Activated CD8-positive, alpha-beta T cell treated with anti-CD3 and anti-CD28 coated beads, Interleukin-2, amount 10 ng/mL, durations not matched to agents 7 days and 5 days (primary cell): ENCODE measurements around the gene MIS18A. TPM values are rescaled to one million over a fixed set of nuclear protein-coding genes. Genes with fewer than 3 reads are reported as not detected.
"Not testable (repeated sequence)": the region's sequence is repeated elsewhere in the genome, so short reads cannot be mapped to it uniquely, and the experiment has no call there.

Source experiments
- ATAC-seq: fragments of 150-1000 bp; cut with Tn5 transposase; one replicate; pipeline ENCODE4 v1.10.0; 2021; ENCODE audit warnings: moderate library complexity
- CTCF ChIA-PET: fragments of 350-600 bp; sonication (Branson Sonifier 250); formaldehyde crosslinking; loops from one replicate; lab custom pipeline; 2021; ENCODE audit warnings: antibody characterized with exemption; lab: Charles Lee
- POLR2A ChIA-PET: fragments of 350-600 bp; sonication (Branson Sonifier 250); formaldehyde crosslinking; loops from one replicate; lab custom pipeline; 2021; ENCODE audit warnings: antibody characterized with exemption; lab: Charles Lee
- DNase-seq: peaks from one replicate; pipeline ENCODE4 v3.0.0-alpha.2; 2020
- H3K27ac Mint-ChIP-seq: one replicate; pipeline ENCODE4 v1.8.0; 2021; ENCODE audit warnings: mild to moderate bottlenecking, mixed read lengths
- H3K27me3 Mint-ChIP-seq: one replicate; pipeline ENCODE4 v1.8.0; 2021; ENCODE audit warnings: low read depth, mixed read lengths
- H3K36me3 Mint-ChIP-seq: one replicate; pipeline ENCODE4 v1.8.0; 2021; ENCODE audit warnings: low read depth, mixed read lengths
- H3K4me1 Mint-ChIP-seq: one replicate; pipeline ENCODE4 v1.8.0; 2021; ENCODE audit warnings: low read depth, mixed read lengths
- H3K4me3 Mint-ChIP-seq: one replicate; pipeline ENCODE4 v1.8.0; 2021; ENCODE audit warnings: mild to moderate bottlenecking, mixed read lengths
- H3K9me3 Mint-ChIP-seq: one replicate; pipeline ENCODE4 v1.8.0; 2022; ENCODE audit warnings: mixed read lengths; ENCODE audit not compliant: insufficient read depth
- total RNA-seq, 2 experiments: library from RNA; stranded (reverse); gene quantifications; one replicate each; pipeline ENCODE4 v1.2.3, GENCODE V29; 2021

Gene MIS18A
- total RNA-seq, 2 experiments from 2014 or later = 27.5 to 29.4 TPM

- H3K36me3 Mint-ChIP-seq = peaks cover 6% of the 10 kb centered on the region
- H3K4me3 Mint-ChIP-seq = no peak overlapping the region
- H3K27me3 Mint-ChIP-seq = no peaks in the 10 kb centered on the region
- no peak overlapping the region for H3K27ac Mint-ChIP-seq
- DNase-seq (no peak), ATAC-seq (no peak)
- ChIA-PET POLR2A (no interaction called here), CTCF (interaction anchor here (1.1 kb wide), 1 partner anchor 411 kb away, joined by 3 read pairs; no protein-coding TSS in a partner anchor)
- H3K4me1 Mint-ChIP-seq = peaks cover 31% of the 10 kb centered on the region
- no peaks in the 10 kb centered on the region for H3K9me3 Mint-ChIP-seq
These were observed 2.2 kb downstream of the MIS18A start for GRCh38 chr21:32276671-32277070.

GRCh38 chr21:32270748-32271147 is 8.1 kb downstream of the MIS18A start:
- ChIA-PET CTCF (interaction anchor here (0.8 to 1.1 kb wide), 2 partner anchors 9 to 13 kb away, joined by 3 read pairs; no protein-coding TSS in a partner anchor), POLR2A (no interaction called here)
- H3K4me1 Mint-ChIP-seq = no peaks in the 10 kb centered on the region
- peaks cover 25% of the 10 kb centered on the region for H3K36me3 Mint-ChIP-seq
- H3K4me3 Mint-ChIP-seq = no peak overlapping the region
- no peaks in the 10 kb centered on the region for H3K9me3 Mint-ChIP-seq
- H3K27ac Mint-ChIP-seq = no peak overlapping the region
- no peaks in the 10 kb centered on the region for H3K27me3 Mint-ChIP-seq
- DNase-seq (no peak), ATAC-seq (no peak)

GRCh38 chr21:32265321-32265720 is 13.5 kb downstream of the MIS18A start:
- H3K4me1 Mint-ChIP-seq, H3K27ac Mint-ChIP-seq: not testable (repeated sequence)

DNA sequence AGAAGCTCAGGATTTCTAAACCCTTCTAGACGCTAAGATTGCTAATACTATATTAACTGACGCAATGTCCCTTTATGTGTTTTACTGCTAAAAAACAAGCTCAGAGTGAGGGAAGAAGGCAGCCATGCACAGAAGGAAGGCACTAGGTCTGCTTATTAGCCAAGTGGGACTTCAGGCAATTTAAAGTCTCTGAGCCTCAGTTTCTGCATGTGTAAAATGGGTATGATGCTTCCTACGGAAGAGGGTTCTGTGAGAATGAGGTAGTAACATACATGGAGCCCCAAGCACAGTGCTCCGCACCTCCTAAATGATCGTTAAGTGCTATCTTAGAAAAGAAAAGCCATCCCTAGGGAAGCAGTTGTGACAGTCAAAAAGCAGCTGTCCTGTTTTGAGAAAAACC is 16.9 kb downstream of the MIS18A start:
- no peak overlapping the region for H3K27ac Mint-ChIP-seq
- no peaks in the 10 kb centered on the region for H3K27me3 Mint-ChIP-seq
- DNase-seq (no peak), ATAC-seq (no peak)
- no peak overlapping the region for H3K4me3 Mint-ChIP-seq
- peaks cover 11% of the 10 kb centered on the region for H3K36me3 Mint-ChIP-seq
- POLR2A ChIA-PET = no interaction called here
- CTCF ChIA-PET = interaction anchor here (0.8 to 1.3 kb wide), 3 partner anchors 9 to 397 kb away, joined by 3 read pairs; no protein-coding TSS in a partner anchor
- no peaks in the 10 kb centered on the region for H3K9me3 Mint-ChIP-seq
- H3K4me1 Mint-ChIP-seq = peaks cover 1% of the 10 kb centered on the region

More at GRCh38 chr21:32265321-32265720, 13.5 kb downstream of the MIS18A start:
- H3K4me3 Mint-ChIP-seq, POLR2A ChIA-PET, DNase-seq, H3K9me3 Mint-ChIP-seq, CTCF ChIA-PET, H3K27me3 Mint-ChIP-seq, ATAC-seq: not testable (repeated sequence)
- peaks cover 21% of the 10 kb centered on the region for H3K36me3 Mint-ChIP-seq

- no peak overlapping the region for H3K27ac Mint-ChIP-seq
- ChIA-PET CTCF (no interaction called here), POLR2A (no interaction called here)
- ATAC-seq (no peak), DNase-seq (no peak)
- peaks cover 3% of the 10 kb centered on the region for H3K27me3 Mint-ChIP-seq
- no peak overlapping the region for H3K4me3 Mint-ChIP-seq
- H3K4me1 Mint-ChIP-seq = peaks cover 1% of the 10 kb centered on the region
- no peaks in the 10 kb centered on the region for H3K36me3 Mint-ChIP-seq
- H3K9me3 Mint-ChIP-seq = no peaks in the 10 kb centered on the region
These were observed 18.7 kb downstream of the MIS18A start for GRCh38 chr21:32260130-32260529.

GRCh38 chr21:32258786-32259048 is 20.1 kb downstream of the MIS18A start:
- H3K9me3 Mint-ChIP-seq, POLR2A ChIA-PET, H3K4me1 Mint-ChIP-seq, H3K27me3 Mint-ChIP-seq, DNase-seq, H3K27ac Mint-ChIP-seq, ATAC-seq, H3K36me3 Mint-ChIP-seq, H3K4me3 Mint-ChIP-seq: not testable (repeated sequence)
- CTCF ChIA-PET = interaction anchor here (0.6 to 2.1 kb wide), 9 partner anchors 9 to 473 kb away, joined by 3 to 16 read pairs (median 4); no protein-coding TSS in a partner anchor

DNA sequence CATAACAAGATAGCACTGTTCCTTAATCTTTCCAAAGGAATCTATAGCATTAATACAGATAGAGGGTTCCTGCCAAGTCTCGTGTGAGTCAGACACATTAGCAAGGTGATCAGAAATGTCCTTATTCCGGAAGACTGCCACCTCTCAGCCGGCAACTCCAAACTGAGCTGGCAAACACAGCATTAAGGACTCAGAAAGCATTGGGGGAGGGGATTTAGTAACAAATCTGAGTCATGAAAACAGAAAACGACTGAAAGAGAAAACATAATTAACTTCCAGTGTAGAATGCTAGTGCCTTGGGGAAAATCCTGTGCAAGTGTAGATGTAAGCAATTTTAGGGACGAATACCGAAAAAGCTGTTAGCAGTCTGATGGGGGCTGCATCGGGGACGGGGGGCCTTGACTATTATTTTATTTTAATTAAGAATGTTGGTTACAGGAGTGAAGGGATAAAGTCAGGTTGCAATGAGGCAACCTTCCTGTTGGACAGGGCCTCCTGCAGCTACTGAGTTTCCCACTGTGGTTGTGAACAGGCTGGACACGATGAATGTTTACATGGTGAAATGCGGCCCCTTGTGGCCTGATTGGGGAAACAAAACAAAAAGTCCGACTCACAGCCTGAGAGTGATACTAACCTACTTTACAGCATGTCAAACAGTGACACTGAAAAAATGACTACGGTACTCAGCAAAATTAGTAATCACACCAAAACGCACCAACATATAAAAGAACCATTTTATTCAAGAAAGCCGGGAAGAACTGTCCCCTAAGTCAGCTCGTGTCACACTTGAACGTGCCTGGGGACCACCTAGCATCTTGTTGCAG is 20.7 kb downstream of the MIS18A start:
- CTCF ChIA-PET = interaction anchor here (0.6 to 2.1 kb wide), 10 partner anchors 9 to 472 kb away, joined by 3 to 16 read pairs (median 4); no protein-coding TSS in a partner anchor

GRCh38 chr21:32256873-32257620 is 21.8 kb downstream of the MIS18A start:
- DNase-seq = no peak
- CTCF ChIA-PET = interaction anchor here (0.6 to 2.1 kb wide), 3 partner anchors 48 to 698 kb away, joined by 3 to 7 read pairs (median 3); no protein-coding TSS in a partner anchor
- no peaks in the 10 kb centered on the region for H3K36me3 Mint-ChIP-seq
- H3K9me3 Mint-ChIP-seq = no peaks in the 10 kb centered on the region
- H3K27ac Mint-ChIP-seq = no peak overlapping the region
- H3K4me1 Mint-ChIP-seq = peaks cover 1% of the 10 kb centered on the region
- POLR2A ChIA-PET = no interaction called here
- H3K27me3 Mint-ChIP-seq = peaks cover 3% of the 10 kb centered on the region
- no peak overlapping the region for H3K4me3 Mint-ChIP-seq
- no peak for ATAC-seq

More for the DNA sequence above, 20.7 kb downstream of the MIS18A start:
- Mint-ChIP-seq H3K4me1 (peaks cover 1% of the 10 kb centered on the region), H3K36me3 (no peaks in the 10 kb centered on the region), H3K9me3 (no peaks in the 10 kb centered on the region), H3K27me3 (peaks cover 3% of the 10 kb centered on the region), H3K4me3 (no peak overlapping the region), H3K27ac (no peak overlapping the region)
- POLR2A ChIA-PET = no interaction called here
- peak; percentile 56 for DNase-seq
- peak; percentile 68 for ATAC-seq

DNA sequence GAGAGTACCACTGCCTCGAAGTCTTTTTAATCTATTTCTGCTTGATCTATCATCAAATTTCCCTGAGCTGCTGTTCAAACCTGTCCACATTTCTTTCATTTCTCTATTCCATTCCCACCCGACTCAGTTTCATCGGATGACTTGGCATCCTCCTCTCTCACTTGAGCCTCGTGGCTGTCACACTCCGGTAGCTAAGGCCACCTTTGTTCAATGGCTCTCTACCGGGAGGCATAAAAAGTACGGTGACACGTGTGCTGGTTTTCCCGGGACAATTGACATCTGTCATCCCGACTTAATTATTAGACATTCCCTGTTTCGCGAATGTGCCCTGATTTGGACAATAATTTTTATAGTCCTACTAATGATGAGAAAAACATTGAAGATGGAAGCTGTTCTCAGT is 22.6 kb downstream of the MIS18A start:
- Mint-ChIP-seq H3K4me1 (peaks cover 1% of the 10 kb centered on the region), H3K36me3 (no peaks in the 10 kb centered on the region), H3K27me3 (peaks cover 3% of the 10 kb centered on the region), H3K4me3 (no peak overlapping the region), H3K9me3 (peaks cover 2% of the 10 kb centered on the region), H3K27ac (no peak overlapping the region)
- DNase-seq (no peak), ATAC-seq (no peak)
- ChIA-PET POLR2A (no interaction called here), CTCF (no interaction called here)

GRCh38 chr21:32253215-32253641 is 25.6 kb downstream of the MIS18A start:
- POLR2A ChIA-PET = no interaction called here
- Mint-ChIP-seq H3K27me3 (peaks cover 3% of the 10 kb centered on the region), H3K27ac (no peak overlapping the region)

DNA sequence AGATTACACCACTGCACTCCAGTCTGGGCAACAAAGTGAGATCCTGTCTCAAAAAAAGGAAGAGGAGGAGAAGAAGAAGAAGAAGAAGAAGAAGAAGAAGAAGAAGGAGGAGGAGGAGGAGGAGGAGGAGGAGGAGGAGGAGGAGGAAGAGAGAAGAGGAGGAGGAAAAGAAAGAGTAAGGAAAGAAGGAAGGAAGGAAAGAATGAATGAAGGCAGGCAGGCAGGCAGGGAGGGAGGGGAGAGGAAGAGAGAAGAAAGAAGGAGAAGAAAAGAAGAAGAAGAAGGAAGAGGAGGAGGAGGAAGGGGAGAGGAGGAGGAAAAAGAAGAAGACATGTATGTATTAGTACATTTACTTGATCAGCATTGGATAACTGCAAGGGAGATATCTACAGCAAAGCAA is 26.7 kb downstream of the MIS18A start:
- no peak for DNase-seq
- H3K4me1 Mint-ChIP-seq = no peaks in the 10 kb centered on the region
- no peak for ATAC-seq
- ChIA-PET CTCF (no interaction called here), POLR2A (no interaction called here)
- peaks cover 6% of the 10 kb centered on the region for H3K9me3 Mint-ChIP-seq
- no peak overlapping the region for H3K27ac Mint-ChIP-seq
- no peak overlapping the region for H3K4me3 Mint-ChIP-seq
- H3K27me3 Mint-ChIP-seq = peaks cover 4% of the 10 kb centered on the region
- no peaks in the 10 kb centered on the region for H3K36me3 Mint-ChIP-seq

More at GRCh38 chr21:32253215-32253641, 25.6 kb downstream of the MIS18A start:
- no peak overlapping the region for H3K4me3 Mint-ChIP-seq
- DNase-seq (no peak), ATAC-seq (no peak)
- H3K4me1 Mint-ChIP-seq = no peaks in the 10 kb centered on the region
- H3K36me3 Mint-ChIP-seq = no peaks in the 10 kb centered on the region
- H3K9me3 Mint-ChIP-seq = peaks cover 6% of the 10 kb centered on the region
- CTCF ChIA-PET = no interaction called here
